Measurements from ENCODE around the gene L3MBTL1. TPM values are rescaled to one million over a fixed set of nuclear protein-coding genes. Genes with fewer than 3 reads are reported as not detected.

The L3MBTL1 gene
- total RNA-seq, 1 donor from 2014 or later = 6.0 TPM

DNA sequence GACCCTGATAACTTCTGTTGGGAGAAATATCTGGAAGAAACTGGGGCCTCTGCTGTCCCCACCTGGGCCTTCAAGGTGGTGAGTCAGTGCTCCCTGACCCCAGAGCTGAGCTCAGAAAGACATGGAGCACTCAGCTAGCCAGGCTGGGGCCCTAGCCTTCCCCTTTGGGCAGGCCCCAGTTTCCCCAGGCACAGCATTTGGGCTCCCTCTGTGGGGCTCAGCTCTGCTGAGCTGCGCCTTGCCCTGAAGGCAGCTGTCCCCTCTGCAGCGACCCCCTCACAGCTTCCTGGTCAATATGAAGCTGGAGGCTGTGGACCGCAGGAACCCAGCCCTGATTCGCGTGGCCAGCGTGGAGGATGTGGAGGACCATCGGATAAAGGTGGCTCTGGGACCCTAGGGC is 26.5 kb downstream of the L3MBTL1 start:
- H3K36me3 ChIP-seq (ENCODE audit: control insufficient read depth, insufficient read depth, low read length) = no peaks in the 10 kb centered on the region
- no peaks in the 10 kb centered on the region for H3K27me3 ChIP-seq (ENCODE audit: control insufficient read depth, insufficient read depth, low read length)
- no peak for DNase-seq (ENCODE audit: low read depth)
- no peak overlapping the region for H3K4me3 ChIP-seq (ENCODE audit: low read depth, low read length)
- TF ChIP-seq, protein P1, sequence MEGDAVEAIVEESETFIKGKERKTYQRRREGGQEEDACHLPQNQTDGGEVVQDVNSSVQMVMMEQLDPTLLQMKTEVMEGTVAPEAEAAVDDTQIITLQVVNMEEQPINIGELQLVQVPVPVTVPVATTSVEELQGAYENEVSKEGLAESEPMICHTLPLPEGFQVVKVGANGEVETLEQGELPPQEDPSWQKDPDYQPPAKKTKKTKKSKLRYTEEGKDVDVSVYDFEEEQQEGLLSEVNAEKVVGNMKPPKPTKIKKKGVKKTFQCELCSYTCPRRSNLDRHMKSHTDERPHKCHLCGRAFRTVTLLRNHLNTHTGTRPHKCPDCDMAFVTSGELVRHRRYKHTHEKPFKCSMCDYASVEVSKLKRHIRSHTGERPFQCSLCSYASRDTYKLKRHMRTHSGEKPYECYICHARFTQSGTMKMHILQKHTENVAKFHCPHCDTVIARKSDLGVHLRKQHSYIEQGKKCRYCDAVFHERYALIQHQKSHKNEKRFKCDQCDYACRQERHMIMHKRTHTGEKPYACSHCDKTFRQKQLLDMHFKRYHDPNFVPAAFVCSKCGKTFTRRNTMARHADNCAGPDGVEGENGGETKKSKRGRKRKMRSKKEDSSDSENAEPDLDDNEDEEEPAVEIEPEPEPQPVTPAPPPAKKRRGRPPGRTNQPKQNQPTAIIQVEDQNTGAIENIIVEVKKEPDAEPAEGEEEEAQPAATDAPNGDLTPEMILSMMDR (IDR thresholded peaks at IDR 0.05; ENCODE audit: insufficient read depth, low read length, poor library complexity, severe bottlenecking) = no peak

DNA sequence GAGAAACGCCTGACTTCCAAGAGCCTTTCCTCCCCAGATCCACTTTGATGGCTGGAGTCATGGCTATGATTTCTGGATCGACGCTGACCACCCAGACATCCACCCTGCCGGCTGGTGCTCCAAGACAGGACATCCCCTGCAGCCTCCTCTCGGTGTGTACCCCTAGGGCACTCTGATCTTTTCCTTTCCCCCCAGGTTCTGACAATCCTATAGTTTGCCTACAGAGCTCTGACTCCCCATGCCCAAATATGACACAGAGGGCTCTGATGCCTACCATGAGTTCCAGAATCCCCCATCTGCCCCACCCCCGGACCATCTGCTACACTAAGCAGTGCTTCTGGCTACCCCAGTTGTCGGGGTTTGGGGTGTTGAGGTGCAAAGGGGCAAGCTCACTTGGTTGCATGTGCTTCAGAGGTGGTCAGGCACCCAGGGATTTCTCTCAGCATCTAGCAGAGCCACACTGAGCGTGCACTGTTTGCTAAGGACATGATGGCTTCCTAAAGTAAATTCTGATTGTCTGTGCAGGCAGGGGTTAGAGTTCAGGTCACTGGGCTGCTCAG is 27.4 kb downstream of the L3MBTL1 start:
- Histone ChIP-seq H3K36me3 (ENCODE audit: control insufficient read depth, insufficient read depth, low read length) (no peaks in the 10 kb centered on the region), H3K4me3 (ENCODE audit: low read depth, low read length) (no peak overlapping the region), H3K27me3 (ENCODE audit: control insufficient read depth, insufficient read depth, low read length) (no peaks in the 10 kb centered on the region)
- DNase-seq (ENCODE audit: low read depth) = no peak
- TF ChIP-seq, protein P1 (IDR thresholded peaks at IDR 0.05; ENCODE audit: insufficient read depth, low read length, poor library complexity, severe bottlenecking) = no peak

DNA sequence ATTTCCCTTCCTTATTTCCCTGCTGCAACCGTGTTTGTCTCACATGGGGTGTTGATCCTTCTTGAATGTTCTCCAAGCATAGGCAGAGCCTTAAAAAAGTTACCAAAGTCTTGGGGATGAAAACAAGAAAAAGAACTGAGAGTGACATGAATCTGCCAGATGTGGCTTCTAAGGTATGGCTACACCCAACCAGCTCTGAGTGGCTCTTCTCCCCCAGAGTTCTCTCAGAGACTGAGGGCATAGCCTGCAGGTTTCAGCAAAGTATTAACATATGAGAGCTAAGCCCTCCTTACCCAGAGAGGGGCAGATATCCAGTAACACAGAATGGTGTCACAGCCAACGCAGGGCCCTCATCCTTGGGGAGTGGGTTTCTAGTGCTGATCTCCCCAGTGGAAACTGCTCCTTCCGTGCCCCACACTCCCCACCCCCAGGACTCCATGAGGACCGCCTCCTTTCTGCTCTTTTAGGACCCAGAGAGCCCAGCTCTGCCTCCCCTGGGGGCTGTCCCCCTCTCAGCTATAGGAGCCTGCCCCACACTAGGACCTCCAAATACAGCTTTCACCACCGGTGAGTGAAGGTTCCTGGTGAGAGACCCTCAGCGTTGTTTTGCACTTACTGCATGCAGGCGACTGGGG is 28.0 kb downstream of the L3MBTL1 start:
- no peak for DNase-seq (ENCODE audit: low read depth)
- no peaks in the 10 kb centered on the region for H3K36me3 ChIP-seq (ENCODE audit: control insufficient read depth, insufficient read depth, low read length)
- no peak overlapping the region for H3K4me3 ChIP-seq (ENCODE audit: low read depth, low read length)
- no peaks in the 10 kb centered on the region for H3K27me3 ChIP-seq (ENCODE audit: control insufficient read depth, insufficient read depth, low read length)
- TF ChIP-seq, protein P1 (IDR thresholded peaks at IDR 0.05; ENCODE audit: insufficient read depth, low read length, poor library complexity, severe bottlenecking) = no peak

DNA sequence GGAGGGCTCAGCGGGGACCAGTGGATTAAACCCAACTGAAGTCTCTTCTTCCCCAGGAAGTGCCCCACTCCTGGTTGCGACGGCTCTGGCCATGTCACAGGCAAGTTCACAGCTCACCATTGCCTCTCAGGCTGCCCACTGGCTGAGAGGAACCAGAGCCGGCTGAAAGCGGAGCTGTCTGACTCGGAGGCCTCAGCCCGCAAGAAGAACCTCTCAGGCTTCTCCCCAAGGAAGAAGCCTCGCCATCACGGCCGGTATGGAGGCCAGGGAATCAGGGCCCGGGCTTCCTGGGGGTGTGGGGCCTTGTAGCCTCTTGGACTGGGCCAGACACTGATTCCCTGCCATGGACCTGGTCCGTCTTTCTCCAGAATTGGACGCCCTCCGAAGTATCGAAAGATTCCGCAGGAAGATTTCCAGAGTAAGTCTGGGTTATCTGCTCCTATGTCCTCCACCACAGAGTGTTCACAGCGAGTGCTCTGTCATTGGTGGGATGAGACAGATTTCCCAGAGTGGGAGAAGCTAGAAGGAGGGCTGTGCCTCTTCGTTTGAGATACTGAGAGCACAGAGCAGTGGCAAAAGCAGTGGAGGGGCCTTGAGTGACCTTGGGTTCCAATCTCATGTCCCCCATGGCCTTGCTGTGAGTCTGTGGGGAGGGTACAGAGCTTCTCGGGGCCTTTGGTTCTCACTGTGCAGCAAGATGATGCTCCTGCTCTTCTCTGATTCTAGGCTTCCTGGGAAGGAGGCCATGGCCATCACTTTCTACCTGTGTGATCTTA is 28.7 kb downstream of the L3MBTL1 start:
- TF ChIP-seq, protein P1 (IDR thresholded peaks at IDR 0.05; ENCODE audit: insufficient read depth, low read length, poor library complexity, severe bottlenecking) = no peak
- Histone ChIP-seq H3K4me3 (ENCODE audit: low read depth, low read length) (no peak overlapping the region), H3K36me3 (ENCODE audit: control insufficient read depth, insufficient read depth, low read length) (no peaks in the 10 kb centered on the region), H3K27me3 (ENCODE audit: control insufficient read depth, insufficient read depth, low read length) (no peaks in the 10 kb centered on the region)
- no peak for DNase-seq (ENCODE audit: low read depth)

DNA sequence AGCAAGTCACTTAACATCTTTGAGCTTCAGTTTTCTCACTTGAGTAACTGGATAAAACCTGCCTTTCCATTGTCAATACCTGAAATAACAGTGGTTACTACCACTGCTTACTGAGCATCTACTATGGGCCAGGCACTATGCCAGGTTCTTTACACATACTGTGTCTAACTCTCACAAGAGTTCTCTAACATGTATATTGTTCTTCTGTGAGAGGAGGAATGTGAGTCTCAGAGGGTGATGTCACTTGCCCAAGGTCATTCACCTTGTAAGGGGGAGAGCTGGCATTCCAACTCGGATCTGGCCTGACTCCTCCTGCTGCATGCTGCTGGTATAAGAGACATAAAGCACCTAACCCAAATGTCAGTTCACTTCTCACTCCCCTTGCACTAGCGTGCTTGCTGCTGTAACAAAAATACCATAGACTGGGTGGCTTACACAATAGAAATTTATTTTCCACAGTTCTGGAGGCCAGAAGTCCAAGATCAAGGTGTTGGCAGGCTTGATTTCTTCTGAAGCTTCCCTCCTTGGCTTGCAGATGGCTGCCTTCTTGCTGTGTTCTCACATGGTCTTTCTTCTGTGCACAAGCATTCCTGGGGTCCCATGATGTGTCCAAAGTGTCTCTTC is 29.4 kb downstream of the L3MBTL1 start:
- no peaks in the 10 kb centered on the region for H3K36me3 ChIP-seq (ENCODE audit: control insufficient read depth, insufficient read depth, low read length)
- H3K4me3 ChIP-seq (ENCODE audit: low read depth, low read length) = no peak overlapping the region
- H3K27me3 ChIP-seq (ENCODE audit: control insufficient read depth, insufficient read depth, low read length) = no peaks in the 10 kb centered on the region
- DNase-seq (ENCODE audit: low read depth) = no peak
- TF ChIP-seq, protein P1 (IDR thresholded peaks at IDR 0.05; ENCODE audit: insufficient read depth, low read length, poor library complexity, severe bottlenecking) = no peak
